Measurements from ENCODE around the gene DAPK1.

DAPK1 gene

DNA sequence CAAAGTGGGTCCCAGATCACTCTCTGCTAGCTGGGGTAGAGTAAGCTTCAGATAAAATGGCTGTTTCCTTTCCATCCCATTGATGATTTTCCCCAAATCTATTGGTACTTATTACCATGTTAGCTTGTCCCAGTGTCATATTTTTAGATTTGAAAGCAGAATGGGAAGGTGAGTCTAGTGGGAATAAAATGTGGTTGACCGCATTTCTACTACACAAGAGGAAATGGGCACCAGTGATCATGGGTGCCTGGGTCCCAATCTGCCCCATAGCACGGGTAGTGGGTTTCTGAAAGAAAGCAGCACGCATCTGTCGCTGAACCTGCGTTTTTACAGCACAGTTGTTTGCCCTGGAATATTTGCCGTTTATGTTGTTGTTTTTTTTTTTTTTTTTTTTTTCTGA is 20.1 kb downstream of the DAPK1 start:
- no peak for DNase-seq (ENCODE audit: low spot score)

DNA sequence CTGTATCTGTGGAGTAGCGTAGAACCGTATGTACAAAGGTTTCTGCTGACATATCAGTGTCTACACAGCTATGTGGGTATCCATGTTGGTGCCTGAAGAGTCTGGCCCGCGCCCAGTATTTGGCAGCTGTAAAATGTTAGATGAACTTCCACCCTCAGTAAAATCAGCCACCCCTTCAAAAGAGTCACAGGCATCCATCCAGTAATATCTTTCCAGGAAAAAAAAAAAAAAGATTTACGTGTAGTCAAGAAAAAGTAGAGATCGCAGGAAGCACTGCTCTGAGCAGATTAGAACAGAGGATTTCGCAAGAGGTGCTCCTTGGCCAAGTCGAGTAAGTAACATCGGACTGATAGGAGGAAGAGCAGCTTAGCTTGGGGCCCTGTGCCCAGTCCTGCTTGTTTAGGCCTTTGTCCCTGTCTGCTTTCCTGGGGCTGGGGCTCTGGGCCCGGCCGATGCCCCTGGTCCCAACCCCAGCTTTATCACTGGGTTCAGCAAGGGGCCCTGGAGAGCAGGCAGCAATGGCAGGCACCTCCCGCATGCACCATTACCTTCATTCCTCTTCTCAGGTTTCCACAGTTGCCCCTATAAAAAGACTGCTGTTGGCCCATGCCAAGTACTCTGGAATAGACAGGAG is 21.2 kb downstream of the DAPK1 start:
- peak; percentile 47 for DNase-seq (ENCODE audit: low spot score)

DNA sequence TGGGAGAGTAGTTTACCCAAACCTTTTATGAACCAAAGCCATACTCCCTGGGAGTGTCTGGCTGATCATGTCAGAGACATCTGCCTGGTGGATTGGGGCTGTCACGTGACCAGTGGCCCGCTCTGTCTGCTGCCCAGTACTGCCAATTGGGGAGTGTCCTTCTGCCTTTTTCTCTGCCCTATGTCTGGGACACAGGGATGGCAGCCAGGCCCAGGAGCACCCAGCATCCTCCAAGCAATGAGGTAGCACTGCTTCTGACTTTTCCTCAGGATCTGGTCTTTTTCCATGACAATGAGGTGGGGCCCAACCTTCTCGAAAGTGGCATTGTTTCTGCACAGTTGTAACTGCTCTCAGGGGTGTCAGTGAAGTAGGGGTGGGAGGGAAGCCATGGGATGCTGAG is 21.8 kb downstream of the DAPK1 start:
- no peak for DNase-seq (ENCODE audit: low spot score)

DNA sequence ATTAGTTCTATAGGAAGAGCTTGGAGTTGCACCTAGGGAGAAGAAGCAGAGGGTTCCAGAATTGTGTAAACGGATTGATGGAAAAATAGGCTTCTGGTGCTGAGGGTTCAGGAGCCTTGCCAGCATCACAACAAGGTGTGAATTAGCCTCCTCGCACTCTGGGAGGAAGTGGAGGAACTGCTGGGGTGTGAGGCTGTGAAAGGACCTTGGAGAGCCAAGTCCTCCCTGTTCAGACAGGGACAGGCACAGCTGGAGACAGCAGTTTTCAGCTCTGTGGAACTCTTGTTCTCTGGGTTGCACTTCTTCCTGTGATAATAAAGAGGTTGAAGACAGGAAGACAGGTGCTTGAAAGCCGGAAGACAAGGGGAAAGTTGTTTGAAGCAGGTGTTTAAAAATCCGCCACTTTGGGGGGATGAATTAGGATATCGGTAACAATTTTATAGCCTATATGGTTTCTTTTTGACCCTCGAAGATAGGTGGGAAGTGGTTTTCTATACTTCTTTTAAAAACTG is 22.6 kb downstream of the DAPK1 start:
- no peak for DNase-seq (ENCODE audit: low spot score)

DNA sequence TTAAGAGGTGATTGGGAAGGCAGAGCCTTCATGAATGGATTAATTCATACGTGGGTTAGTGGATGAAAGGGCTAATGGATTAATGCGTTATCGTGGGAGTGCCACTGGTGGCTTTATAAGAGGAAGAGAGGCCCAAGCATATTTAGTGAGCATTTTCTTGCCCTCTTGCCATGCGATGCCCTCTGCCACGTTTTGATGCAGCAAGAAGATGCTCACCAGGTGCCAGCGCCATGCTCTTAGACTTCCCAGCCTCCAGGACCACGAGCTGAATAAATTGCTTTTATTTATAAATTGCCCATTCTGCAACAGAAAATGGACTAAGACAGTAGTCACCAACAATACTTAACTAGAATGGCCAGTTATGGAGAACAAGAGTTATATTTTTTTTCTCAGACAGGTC is 24.2 kb downstream of the DAPK1 start:
- DNase-seq (ENCODE audit: low spot score) = no peak

DNA sequence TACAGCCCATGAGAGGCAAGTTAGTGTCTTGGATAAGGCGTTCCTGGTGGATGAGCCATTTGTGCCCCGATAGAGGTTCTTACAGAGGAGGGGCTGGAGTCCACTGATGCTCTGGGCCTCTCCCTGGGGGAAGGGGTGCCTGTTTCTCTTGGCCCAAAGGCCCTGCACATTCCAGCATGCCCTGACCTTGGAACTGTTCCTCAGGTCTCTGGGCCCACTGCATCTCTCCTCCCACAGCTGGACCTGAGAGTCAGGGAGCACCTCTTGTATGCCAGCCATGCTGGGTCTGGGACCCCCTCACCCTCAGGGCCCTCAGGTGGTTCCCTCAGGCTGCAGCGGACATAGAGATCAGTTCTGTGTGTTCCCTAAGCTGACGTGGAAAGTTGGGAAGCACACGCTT is 26.4 kb downstream of the DAPK1 start:
- no peak for DNase-seq (ENCODE audit: low spot score)

DNA sequence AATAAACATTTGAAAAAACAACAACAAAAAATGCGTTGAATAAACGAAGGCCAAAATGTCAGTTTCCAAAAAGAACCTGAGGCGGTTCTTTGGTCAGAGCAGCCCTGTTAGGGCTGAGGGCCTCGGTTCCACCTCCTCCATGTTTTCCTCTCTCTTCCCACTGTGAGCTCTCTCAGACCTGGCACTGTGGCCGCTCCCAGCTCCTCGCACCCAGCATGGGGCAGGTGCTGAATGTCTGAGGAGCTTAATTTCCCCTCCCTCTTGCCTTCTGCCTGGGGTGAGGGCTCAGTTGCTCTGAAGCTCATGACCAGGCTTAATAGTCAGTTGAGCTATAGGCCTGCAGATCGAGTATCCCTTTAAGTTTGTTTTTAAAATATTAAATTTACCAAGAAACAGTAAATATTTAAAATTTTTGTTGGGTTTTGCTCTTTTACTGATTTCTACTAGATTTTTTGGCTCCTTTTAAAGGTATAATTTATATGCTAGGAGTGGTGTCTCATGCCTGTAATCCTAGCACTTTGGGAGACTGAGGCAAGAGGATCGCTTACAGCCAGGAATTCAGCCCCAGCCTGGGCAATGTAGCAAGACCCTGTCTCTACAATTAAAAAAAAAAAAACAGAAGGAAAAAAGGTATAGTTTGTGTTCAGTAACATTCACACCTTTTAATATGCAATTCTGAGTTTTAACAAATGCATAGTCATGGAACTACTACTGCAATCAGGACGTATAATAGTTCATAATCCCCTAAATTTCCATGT is 28.1 kb downstream of the DAPK1 start:
- no peak for DNase-seq (ENCODE audit: low spot score)

DNA sequence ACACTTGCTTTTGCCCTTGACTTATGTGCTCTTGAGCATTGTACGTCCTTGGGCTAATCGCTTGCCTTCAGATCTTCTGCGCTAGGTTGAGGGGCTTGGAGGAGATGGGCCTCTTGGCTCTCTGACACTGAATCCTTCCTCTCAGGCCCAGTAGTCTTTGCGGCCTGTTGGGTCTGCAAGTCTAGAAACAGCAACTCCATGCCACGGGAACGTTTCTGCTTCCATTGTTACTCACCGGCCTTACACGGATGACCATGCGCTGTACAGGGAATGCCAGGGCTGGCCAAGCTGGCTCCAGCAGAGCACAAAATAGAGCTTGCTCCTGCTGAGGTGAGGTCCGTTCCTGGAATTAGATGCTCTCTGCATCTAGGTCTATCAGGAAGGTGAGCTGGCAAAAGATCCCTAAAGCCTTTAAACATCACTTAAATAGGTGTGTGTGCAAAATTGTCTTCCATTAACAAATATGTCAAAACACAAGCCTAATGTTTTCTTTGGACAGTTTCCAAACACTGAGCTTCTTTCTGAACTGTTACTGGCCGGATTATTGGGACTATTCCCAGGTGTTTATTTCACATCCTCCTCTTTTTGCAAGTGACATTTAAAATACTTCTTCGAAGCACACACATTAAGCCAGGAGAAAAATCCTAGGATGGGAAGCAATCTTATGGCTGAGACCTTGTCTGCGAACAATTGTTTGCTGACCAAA is 29.7 kb downstream of the DAPK1 start:
- DNase-seq (ENCODE audit: low spot score) = no peak

DNA sequence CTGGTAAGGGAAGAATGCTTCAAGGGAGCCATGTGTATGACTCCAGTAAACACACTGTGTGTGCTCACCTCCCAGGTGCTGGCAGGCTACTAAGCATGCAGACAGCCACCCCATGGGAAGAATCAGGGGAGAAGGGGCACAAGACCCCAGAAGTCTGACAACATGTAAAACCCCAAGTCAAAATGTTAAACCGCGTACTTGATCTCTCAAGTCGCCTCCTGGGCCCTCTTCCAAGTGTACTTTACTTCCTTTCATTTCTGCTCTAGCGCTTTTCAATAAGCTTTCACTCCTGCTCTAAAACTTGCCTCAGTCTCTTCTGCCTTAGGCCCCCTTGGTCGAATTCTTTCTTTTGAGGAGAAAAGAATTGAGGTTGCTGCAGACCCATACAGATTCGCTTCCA is 31.3 kb downstream of the DAPK1 start:
- no peak for DNase-seq (ENCODE audit: low spot score)

DNA sequence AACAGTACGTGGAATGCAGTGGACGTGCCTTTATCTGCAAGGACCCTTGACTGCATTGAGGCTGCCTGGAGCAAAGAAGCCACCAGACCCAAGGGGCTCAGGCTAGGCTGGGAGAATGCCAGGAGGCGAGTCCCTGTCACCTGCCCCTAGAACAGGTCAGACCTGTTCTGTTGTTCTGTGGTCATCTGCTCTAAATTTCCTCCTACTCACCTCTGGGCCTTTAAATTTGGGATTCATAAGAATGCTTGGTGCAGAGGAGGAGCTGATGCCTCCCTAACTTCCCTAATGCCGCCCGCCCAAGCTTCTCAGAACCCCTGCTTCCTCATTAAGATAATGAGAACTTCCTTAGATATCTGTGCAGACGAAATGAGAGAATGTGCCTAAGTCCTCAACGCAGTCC is 32.0 kb downstream of the DAPK1 start:
- DNase-seq (ENCODE audit: low spot score) = no peak

DNA sequence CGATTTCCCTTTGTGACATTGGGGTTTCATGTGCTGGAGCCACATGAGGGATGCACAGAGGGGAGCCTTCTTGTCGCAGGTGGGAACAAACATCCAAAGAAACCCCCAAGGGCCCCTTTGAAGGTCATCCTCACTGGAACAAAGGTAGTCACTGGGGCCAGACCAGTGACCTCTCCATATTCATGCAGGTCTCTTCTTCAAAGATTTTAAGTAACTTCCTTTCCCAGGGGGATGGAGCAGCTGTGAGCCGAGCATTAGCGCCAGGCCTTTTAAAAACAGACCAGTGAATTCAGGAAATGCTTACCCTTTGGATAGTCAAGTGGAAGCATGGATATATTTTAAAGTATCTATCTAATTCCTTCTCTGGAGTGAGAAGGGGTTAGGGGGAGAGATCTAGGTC is 33.0 kb downstream of the DAPK1 start:
- DNase-seq (ENCODE audit: low spot score) = no peak

DNA sequence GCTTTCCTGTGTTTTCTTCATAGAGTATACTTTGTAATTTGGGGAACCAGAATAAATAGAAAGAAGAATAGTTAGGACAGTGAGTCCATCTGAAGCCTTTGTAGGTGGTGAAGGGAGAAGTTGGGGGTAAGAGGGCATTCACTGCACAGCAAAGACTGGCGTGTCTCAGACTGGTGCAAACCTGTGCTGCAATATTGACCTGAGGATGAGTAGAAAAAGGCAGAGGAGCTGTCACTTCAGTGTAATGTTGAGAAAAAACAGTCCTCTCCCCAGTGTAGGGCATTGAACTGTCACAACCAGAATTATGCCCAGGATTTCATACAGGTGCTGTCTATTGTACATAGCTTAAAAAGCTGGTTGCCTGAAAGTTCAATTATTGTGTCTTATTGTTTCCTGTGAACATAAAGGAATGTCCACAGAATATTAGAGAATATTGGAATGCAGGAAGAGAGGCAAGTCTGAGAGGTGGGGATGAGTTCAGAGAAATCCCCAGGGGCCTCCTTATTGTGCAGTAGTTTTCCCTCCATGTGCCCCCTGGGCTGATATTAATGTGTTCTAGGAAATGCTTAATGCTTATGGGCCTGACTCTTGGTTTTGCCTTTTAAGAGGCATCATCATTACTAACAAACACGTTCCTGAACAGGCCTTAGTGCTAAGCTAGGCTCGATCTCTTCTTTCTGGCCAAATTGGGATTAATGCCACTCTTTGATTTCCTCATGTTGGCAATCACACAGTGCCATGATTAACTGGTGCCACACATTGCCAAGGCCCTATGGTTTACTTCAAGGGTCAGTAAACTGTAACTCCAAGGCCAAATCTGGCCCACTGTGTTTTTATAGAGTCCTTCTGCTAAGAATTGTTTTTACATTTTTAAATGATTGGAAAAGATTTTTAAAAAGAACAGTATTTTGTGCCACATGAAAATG is 34.0 kb downstream of the DAPK1 start:
- DNase-seq (ENCODE audit: low spot score) = no peak

DNA sequence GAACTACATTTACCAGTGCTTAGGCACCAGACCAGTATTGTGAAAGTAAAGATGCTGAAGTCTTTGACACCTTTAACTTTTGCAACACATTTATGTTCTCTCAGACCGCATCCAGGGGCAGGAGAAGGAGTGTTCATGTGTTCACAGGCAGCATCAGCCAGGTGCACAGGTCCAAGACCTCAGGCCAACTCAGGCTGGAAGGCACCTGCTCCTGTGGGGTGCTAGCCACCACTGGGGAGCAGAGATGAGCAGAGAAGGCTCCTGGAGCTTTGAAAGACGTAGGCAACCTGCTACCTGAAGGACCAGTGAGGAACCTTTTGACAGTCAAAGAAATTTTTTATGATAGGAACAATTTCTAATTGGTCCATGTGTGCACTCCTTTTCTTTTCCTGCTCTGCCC is 35.6 kb downstream of the DAPK1 start:
- DNase-seq (ENCODE audit: low spot score) = no peak

DNA sequence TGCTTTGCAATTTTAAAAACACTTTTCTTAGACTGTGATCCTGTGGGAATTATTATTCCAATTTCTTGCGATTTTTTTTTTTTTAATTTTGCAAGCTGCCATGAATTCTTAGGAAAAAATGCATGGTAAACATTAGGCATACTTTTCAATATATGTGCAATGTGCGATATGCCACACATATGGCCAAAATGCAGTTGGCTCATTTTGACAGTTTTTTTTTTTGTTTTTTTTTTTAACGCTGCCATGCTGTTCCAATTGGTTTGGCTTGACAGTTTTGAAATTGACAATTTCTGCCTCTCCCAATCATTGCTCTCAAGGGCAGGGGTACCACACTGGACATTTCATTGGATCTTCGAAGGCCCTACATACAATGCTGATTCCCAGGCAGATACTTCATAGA is 36.4 kb downstream of the DAPK1 start:
- no peak for DNase-seq (ENCODE audit: low spot score)

DNA sequence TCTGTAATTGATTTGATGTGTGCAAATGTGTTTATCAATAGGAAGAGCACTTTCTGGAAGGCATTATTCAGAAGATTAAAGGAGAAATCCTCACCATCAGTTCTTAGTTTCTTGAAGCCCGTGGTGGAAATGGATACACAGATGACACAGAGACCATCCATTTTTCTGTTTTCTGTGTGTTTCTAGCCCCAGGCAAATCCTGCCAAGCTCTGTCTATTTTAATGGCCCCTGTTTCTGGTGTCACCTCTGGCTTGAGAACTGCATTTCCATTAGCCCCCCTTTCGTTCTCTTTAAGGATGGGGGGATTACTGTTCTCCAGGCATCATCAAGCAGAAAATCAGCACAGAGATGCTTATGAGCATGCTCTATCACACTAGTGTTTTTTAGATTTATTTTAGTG is 37.3 kb downstream of the DAPK1 start:
- no peak for DNase-seq (ENCODE audit: low spot score)

DNA sequence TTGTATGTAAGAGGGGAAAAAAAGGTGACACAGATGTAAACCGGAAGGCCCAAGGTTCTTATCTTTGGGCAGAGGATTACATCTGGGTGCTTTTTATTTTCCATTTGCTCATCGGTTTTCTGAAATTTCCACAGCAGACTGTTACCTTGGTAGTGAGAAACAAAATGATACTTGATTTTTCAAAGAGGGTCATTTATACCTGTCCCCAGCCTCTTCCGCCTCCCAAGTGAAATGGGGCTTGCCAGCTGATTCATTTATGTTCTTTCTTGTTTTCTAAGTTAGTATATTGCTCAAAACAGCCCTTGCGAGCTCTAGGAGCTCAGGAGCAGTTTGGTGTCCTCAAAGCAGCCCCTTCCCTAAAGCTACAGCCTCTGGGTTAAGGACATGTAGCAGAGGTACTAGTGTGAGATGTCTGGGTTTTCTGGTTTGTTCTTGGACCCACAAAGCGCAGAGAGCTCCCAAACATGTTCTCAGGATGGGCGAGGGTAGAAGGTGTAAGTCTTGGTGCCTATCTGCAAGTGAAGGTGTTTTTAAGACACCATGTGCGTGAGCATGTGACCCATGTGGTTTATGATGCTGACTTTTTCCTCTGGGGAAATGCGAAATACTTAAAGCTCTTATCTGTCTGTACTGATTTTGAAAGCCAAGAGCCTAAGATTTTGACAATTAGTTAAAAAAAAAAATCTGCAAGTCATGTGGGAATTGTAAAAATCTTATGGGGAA is 38.3 kb downstream of the DAPK1 start:
- DNase-seq (ENCODE audit: low spot score) = no peak

DNA sequence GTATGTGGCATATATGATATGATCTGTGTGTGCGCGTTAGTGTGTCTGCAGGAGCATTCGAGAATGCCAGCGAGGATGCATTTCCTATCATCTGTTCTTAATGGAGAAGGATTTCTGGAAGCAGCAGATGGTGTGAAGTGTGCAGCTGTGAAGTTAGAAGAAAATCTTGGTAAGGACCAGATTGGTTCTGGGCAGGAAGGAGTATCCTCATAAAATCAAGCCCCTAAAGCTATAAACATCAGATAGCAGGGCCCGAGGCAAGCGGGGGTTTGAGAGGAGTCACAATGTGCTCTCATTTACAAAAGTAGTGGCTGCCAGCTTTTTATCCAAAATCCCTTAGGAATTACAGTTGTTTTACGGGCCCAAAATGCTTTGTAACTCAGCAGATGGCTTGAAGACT is 40.0 kb downstream of the DAPK1 start:
- DNase-seq (ENCODE audit: low spot score) = no peak

DNA sequence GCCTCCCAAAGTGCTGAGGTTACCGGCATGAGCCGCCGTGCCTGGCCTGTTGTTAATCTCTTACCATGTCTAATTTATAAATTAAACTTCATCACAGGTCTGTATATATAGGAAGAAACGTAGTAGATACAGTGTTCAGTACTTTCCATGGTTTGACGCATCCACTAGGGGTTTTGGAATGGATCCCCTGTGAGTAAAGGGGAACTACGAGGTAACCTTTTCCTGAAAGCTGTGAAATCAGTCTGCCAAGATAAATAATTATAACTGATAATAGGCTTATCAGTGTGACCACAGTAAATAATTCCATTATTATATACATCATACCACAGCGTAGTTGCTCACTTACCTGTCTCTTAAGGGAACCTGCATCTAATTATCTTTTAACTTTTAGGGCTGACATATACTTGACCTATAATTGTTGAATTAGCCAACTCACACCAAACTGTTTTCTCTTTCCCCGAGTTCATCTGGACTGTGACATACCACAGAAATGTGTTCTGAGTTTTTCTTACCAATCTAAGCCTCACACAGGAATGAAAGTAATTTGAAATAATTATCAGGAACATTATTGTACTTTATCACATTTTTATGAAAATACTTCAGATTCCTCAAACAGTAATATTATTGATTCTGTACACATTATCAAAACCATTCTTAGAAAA is 42.9 kb downstream of the DAPK1 start:
- no peak for DNase-seq (ENCODE audit: low spot score)

DNA sequence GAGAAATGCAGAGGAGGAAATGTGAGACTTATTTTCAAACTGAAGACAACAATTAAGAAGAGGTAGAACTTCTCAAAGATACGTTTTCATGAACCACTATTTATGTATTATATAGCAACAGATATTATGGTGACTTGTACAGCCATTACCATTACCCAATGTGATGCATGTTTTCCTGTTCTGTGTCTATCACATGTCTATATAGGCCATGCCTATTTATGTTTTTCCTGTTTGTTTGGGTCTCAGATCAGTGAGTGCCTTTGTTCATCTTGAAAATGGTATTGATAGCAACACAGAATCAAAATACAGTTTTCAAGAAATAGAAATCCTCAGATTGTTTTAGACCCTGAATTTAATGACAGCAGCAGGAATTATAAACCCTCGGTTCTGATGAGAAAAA is 44.0 kb downstream of the DAPK1 start:
- no peak for DNase-seq (ENCODE audit: low spot score)

DNA sequence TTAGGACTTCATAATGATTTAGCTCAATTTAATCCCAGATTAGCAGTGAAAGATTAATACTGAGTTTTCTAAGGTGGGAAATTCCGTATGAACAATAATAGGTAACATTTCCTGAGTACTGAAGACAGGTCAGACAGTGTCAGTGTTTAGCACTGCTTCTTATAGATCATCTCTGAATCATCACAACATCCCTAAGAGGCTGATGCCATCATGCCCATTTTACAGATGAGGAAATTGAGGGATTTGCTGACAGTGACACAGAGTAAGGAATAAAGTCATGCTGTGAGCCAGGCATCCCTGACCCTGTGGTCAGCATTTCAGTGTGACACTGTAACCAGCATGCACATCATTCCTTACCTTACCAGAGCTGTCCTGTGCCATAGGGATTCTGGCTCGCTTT is 44.5 kb downstream of the DAPK1 start:
- no peak for DNase-seq (ENCODE audit: low spot score)

DNA sequence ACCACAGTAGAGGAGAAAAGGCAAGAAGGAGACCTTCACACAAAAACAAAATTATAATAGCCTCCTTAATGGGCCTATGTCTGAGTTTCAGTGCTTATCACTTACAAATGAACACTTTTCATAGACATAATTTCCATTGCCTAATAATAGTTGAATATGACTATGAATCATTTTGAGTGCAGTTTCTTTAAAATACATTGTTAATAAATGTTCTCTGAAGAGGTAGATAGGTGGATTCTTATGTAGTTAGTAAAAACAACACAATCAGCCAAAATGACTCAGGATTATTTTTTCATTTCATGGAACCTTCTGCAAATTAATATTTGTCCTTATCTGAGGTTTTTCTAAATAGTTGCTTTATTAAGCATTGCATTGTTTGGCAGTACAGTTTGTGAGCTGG is 45.6 kb downstream of the DAPK1 start:
- DNase-seq (ENCODE audit: low spot score) = no peak

Data from Ammon's horn (tissue), 1 donor.